ENCODE measurements around the gene PLSCR1. TPM values are rescaled to one million over a fixed set of nuclear protein-coding genes. Genes with fewer than 3 reads are reported as not detected.

Gene PLSCR1
- total and polyA plus RNA-seq, 2 donors (not counting 1 experiment from before 2014, with no cell fraction given), result 16.8 to 44.6 TPM

- peak overlapping the region; percentile 1 for H2AFZ ChIP-seq (ENCODE audit: insufficient read depth, low read depth, low read length, poor library complexity, severe bottlenecking)
- CTCF ChIA-PET, result no interaction called here
- no peak overlapping the region for H3K27ac Mint-ChIP-seq
- H3K79me2 ChIP-seq (ENCODE audit: control insufficient read depth, insufficient read depth, low read length), result no peaks in the 10 kb centered on the region
- no peaks in the 10 kb centered on the region for H3K27me3 ChIP-seq (replicated peaks in 1 of 4; ENCODE audit: control extremely low read depth in 1 of 4, control insufficient read depth in 3 of 4, insufficient read depth in 4 of 4, low read length in 3 of 4)
- TF ChIP-seq EZH2 (IDR thresholded peaks at IDR 0.05; ENCODE audit: borderline replicate concordance, insufficient read depth, low read depth, low read length, poor library complexity, severe bottlenecking) (no peak), CTCF (IDR thresholded peaks at IDR 0.05) (no peak)
- POLR2A ChIA-PET, result no interaction called here
- H3K4me1 Mint-ChIP-seq, result peaks cover 23% of the 10 kb centered on the region
- no peak overlapping the region for H3K4me3 Mint-ChIP-seq
- ATAC-seq (ENCODE audit: low read depth), result no peak
- no peak overlapping the region for H3K9ac ChIP-seq (ENCODE audit: low read length)
- H3K4me3 ChIP-seq (ENCODE audit: control extremely low read depth in 1 of 5, extremely low read depth in 1 of 5, insufficient read depth in 1 of 5, low read depth in 2 of 5, low read length in 4 of 5), result no peak overlapping the region
- H3K9me3 Mint-ChIP-seq (ENCODE audit: insufficient read depth), result no peaks in the 10 kb centered on the region
- H4K20me1 ChIP-seq (ENCODE audit: control insufficient read depth, insufficient read depth, low read length, poor library complexity, severe bottlenecking), result no peaks in the 10 kb centered on the region
- no peak overlapping the region for H3K4me2 ChIP-seq (replicated peaks; ENCODE audit: low read depth, low read length, poor library complexity, severe bottlenecking)
- DNase-seq, result no peak
- no peak overlapping the region for H3K27ac ChIP-seq (ENCODE audit: low read length in 2 of 2)
- no peaks in the 10 kb centered on the region for H3K9me3 ChIP-seq (ENCODE audit: control extremely low read depth in 1 of 3, control insufficient read depth in 2 of 3, insufficient read depth in 1 of 3, low read length in 2 of 3)
- H3K4me1 ChIP-seq (ENCODE audit: control insufficient read depth in 2 of 2, insufficient read depth in 2 of 2, low read length in 2 of 2), result no peaks in the 10 kb centered on the region
- intact Hi-C loops (cut with micrococcal nuclease), result no loop called here
- H3K36me3 ChIP-seq (replicated peaks in 1 of 2; ENCODE audit: control extremely low read depth in 1 of 2, control insufficient read depth in 1 of 2, extremely low read depth in 1 of 2, insufficient read depth in 2 of 2, low read length in 1 of 2), result no peaks in the 10 kb centered on the region
- no peaks in the 10 kb centered on the region for H3K27me3 Mint-ChIP-seq
These were observed 5.7 kb upstream of the PLSCR1 start for GRCh38 chr3:146550070-146550615.

- Histone ChIP-seq H3K9me3 (ENCODE audit: control extremely low read depth in 1 of 3, control insufficient read depth in 2 of 3, insufficient read depth in 1 of 3, low read length in 2 of 3) (no peaks in the 10 kb centered on the region), H3K4me3 (ENCODE audit: control extremely low read depth in 1 of 5, extremely low read depth in 1 of 5, insufficient read depth in 1 of 5, low read depth in 2 of 5, low read length in 4 of 5) (no peak overlapping the region), H3K36me3 (replicated peaks in 1 of 2; ENCODE audit: control extremely low read depth in 1 of 2, control insufficient read depth in 1 of 2, extremely low read depth in 1 of 2, insufficient read depth in 2 of 2, low read length in 1 of 2) (no peaks in the 10 kb centered on the region), H3K79me2 (ENCODE audit: control insufficient read depth, insufficient read depth, low read length) (peaks cover 2% of the 10 kb centered on the region), H4K20me1 (ENCODE audit: control insufficient read depth, insufficient read depth, low read length, poor library complexity, severe bottlenecking) (no peaks in the 10 kb centered on the region), H3K4me1 (ENCODE audit: control insufficient read depth in 2 of 2, insufficient read depth in 2 of 2, low read length in 2 of 2) (peaks cover 12 to 13% of the 10 kb centered on the region in 2 donors), H2AFZ (ENCODE audit: insufficient read depth, low read depth, low read length, poor library complexity, severe bottlenecking) (no peak overlapping the region), H3K27me3 (replicated peaks in 1 of 4; ENCODE audit: control extremely low read depth in 1 of 4, control insufficient read depth in 3 of 4, insufficient read depth in 4 of 4, low read length in 3 of 4) (no peaks in the 10 kb centered on the region), H3K27ac (ENCODE audit: low read length in 2 of 2) (no peak overlapping the region), H3K9ac (ENCODE audit: low read length) (no peak overlapping the region), H3K4me2 (replicated peaks; ENCODE audit: low read depth, low read length, poor library complexity, severe bottlenecking) (no peak overlapping the region)
- DNase-seq, result peak; percentile 16
- Mint-ChIP-seq H3K9me3 (ENCODE audit: insufficient read depth) (no peaks in the 10 kb centered on the region), H3K27ac (peak overlapping the region; percentile 33), H3K27me3 (no peaks in the 10 kb centered on the region), H3K4me3 (no peak overlapping the region), H3K4me1 (peaks cover 44% of the 10 kb centered on the region)
- CTCF ChIA-PET, result no interaction called here
- POLR2A ChIA-PET, result no interaction called here
- TF ChIP-seq CTCF (IDR thresholded peaks at IDR 0.05) (no peak), EZH2 (IDR thresholded peaks at IDR 0.05; ENCODE audit: borderline replicate concordance, insufficient read depth, low read depth, low read length, poor library complexity, severe bottlenecking) (no peak)
- no peak for ATAC-seq (ENCODE audit: low read depth)
- intact Hi-C loops (cut with micrococcal nuclease), result no loop called here
These were observed 2.9 kb upstream of the PLSCR1 start for GRCh38 chr3:146547235-146547835.
